Left renal cortex interstitium (tissue), 4 donors: Measurements from ENCODE around the gene LIPH. TPM values are rescaled to one million over a fixed set of nuclear protein-coding genes. Genes with fewer than 3 reads are reported as not detected.
"Not testable (repeated sequence)": the region's sequence is repeated elsewhere in the genome, so short reads cannot be mapped to it uniquely, and the experiment has no call there.

ENCODE experiments used
- DNase-seq, 4 donors: peaks; one replicate each; pipeline ENCODE4 v3.0.0-alpha.2; 2013; ENCODE audit warnings: low read depth in 4 of 4, low spot score in 2 of 4, missing footprints in 1 of 4
- polyA plus RNA-seq, 4 donors: library from polyadenylated mRNA; unstranded; fragments of 120-200 nt; gene quantifications; one replicate each; pipeline ENCODE4 v1.2.1, GENCODE V29; 2013; ENCODE audit not compliant: insufficient read length in 4 of 4

The LIPH gene
- polyA plus RNA-seq, result 1 to 10 TPM in 3 of 4 donors, under 1 TPM in 1; 0.96 to 2.2 (median 1.3) TPM

DNA sequence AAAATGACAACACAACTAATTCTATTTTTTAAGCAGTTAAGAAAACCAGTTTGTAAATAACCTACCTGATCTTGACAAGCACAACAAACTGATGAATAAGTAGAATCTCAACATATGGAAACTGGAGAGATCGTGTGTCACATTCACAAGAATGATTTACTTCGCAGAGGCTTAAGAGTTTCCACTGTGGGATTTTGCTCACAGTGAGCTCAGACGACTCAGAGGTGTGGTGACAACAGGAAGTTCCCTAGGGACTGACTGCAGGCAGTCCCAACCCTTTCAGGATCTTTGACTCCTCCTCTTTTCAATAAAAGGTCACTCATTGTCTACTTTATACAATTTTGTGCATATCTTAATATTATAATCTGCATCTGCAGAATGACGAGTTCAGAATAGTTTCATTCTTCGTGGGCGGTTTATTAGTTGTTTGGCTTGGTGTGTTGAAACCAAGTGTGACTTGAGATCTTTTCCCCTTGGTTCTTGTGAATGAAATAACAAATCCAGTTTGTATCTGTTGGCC is at the start of gene LIPH:
Gene LIPH, minus strand, starts transcription at position 231 of the 520 bp plus-strand sequence. Its CDS starts 117 bp downstream, at position 114.
- no peak for DNase-seq

DNA sequence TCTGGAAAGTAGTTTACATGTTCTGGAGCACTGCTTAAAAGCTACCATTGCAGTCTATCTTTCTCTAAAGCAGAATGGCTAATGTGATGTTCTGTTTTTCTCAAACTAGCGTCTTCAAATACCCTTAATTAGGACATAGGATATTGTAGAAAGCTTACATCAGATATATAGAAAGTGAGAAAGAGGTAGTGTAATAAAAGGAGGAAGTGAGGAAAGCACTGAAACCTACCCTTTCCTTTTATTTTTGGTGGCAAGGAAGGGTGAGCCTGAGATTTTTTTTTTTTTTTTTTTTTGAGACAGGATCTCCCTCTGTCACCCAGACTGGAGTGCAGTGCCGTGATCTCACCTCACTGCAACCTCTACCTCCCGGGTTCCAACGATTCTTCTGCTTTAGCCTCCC is 43.1 kb upstream of the LIPH start:
- no peak for DNase-seq

DNA sequence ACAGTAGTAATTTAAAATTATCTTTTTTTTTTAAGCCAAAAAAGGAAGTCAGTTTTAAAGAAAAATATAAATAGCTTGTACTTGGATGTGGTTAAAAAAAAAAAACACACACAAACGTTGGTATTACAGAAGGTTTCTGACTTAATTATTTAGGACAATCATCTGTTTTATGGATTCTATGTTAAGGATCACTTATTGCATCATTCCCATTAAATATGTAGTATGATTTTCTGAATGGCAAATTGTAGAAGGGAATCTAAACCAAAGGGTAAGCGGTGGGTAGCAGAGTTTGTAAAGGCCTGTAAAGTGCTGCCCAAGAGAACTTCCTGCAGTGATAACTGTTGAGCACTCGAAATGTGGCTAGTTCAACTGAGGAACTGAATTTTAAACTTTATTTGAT is 41.7 kb upstream of the LIPH start:
- DNase-seq, result no peak

DNA sequence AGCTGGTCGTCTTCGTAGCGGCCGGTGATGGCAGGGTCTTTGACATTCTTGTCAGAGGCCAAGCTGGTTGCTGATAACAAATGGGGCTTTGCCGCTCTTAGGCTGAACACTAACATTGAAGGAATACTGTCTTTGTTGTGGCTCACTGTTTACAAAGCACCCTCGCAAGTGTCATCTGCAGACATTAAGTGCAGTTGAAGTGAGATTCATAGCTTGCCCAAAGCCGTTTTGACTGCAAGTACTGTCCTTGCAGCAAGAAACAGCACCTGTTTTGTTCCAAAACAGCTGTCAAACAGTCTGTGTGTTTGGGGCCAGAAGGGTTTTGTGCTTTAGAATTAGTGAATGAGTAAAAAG is 34.3 kb upstream of the LIPH start:
- DNase-seq, result peak in 1 of 4 donors; percentile 38

DNA sequence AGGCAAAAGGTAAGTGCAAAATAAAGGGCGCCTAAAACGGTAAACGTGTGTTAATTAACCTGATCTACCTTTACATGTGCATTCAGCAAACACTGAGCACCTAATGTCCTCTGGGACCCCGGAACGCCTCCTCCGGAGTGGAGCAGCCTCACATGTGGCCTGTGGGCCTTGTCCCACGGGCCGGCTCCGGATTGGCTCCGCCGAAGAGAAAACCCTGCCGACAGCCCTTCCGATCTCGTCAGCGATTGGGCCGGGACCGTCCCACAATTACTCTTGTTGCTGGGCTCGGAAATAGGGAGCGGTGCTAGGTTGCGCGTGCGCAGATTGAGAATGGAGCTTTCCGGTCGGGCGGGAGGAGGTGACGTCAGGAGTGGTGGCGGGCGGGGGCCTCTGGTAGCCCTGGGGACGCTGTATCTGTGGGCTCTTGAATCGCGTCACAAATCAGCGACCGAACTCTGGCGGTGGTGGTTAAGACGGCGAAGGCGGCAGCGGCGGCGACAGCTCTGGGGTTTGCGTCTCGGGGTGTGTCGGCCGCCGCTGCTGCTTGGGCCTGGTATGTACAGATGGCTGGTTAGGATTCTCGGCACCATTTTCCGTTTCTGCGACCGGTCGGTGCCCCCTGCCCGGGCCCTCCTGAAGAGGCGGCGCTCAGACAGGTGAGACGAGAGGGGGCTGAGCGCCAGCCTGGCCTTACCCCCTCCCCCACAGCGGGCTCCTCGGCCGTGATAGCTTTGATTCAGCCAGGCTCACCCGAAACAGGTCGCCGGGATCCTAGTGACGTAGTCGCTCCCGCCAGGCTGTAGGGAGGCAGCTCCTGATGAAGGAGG is 33.7 kb upstream of the LIPH start, which contains the start of gene SENP2:
Gene SENP2, plus strand, starts transcription at position 437 of the 827 bp plus-strand sequence. Its CDS starts 119 bp downstream, at position 556.
- peak; percentile 95 to 99 (median 99) for DNase-seq

DNA sequence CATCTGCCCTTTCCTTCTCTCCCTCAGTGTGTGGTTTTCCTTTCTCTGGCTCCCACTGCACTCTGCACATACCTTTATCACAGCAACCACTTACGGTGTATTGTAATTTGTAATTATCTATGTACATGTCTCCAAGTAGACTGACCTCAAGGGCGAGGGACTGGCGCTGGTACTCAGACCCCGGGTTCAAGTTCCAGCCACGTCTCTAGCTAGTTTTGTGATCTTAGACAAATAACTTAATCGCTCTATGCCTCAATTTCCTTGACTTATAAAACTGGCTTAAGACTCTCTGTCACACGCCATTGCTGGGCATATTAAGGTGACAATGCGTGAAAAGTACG is 33.1 kb upstream of the LIPH start:
- no peak for DNase-seq

DNA sequence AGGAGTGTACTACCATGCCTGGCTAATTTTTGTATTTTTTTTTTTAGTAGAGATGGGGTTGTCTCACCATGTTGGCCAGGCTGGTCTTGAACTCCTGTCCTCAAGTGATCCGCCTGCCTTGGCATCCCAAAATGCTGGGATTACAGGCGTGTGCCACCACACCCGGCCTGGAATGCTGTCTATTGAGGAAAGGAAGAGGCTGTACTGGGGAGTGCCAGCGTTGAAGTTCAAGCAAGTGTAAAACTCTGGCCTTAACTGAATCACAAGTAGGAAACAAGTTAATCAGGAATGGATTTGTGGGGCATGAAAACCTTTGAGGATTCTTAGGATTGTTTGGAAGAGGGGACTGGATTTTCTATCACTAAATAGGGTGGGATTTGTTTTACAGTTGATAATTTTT is 32.3 kb upstream of the LIPH start:
- DNase-seq, result no peak

DNA sequence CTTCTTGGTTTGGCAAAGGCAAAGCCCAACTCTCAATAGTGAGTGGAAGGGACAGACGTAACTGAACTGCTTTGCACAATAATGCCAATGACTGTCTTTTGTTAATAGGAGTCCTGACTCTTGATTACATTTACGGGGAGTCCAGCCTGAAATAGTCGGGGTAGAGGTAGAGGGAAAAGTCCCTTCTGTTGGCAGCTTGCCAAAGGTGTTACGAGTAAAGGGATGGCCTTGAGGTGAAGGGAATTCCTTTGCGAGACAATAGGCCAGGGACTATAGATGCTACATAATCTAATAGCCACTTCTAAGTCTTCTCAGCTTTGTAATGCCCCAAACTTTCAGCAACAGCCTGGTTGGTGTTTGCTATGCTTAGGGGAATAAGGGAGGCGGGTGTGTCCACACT is 31.5 kb upstream of the LIPH start:
- no peak for DNase-seq

DNA sequence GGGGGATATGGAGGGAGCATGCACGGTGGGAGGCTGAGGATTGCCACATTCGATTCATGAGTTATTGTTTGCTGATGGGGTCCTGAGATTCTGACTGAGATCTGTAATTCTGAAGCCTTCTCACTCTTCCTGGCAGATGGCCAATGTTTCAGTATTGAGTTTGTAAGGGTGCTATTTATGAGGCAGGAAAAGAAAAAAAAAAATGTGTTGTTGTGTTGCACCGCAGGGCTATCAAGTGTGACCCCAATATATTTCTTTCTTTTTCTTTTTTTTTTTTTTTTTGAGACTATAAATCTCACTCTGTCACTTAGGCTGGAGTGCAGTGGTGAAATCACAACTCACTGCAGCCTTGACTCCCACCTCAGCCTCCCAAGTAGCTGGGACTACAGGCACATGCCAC is 30.5 kb upstream of the LIPH start:
- no peak for DNase-seq

DNA sequence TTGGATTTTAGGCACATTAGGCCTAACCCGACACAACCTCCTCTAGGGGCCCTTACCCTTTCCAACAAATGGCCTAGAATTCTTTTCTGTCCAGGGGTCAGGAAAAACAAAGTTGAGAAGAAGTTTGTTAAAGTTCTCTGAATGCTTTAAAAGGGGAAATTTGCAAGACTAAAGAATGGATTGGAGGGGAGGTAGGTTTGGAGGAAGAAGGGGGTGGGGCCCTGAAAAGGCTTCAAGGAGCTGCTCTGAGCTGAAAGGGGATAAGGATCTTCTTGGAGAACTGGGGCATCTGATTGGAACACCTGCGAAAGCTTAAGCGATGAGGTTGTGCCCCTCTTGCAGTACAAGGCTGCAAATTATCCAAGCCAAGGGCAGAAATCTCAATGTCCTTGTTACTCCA is 29.8 kb upstream of the LIPH start:
- no peak for DNase-seq

DNA sequence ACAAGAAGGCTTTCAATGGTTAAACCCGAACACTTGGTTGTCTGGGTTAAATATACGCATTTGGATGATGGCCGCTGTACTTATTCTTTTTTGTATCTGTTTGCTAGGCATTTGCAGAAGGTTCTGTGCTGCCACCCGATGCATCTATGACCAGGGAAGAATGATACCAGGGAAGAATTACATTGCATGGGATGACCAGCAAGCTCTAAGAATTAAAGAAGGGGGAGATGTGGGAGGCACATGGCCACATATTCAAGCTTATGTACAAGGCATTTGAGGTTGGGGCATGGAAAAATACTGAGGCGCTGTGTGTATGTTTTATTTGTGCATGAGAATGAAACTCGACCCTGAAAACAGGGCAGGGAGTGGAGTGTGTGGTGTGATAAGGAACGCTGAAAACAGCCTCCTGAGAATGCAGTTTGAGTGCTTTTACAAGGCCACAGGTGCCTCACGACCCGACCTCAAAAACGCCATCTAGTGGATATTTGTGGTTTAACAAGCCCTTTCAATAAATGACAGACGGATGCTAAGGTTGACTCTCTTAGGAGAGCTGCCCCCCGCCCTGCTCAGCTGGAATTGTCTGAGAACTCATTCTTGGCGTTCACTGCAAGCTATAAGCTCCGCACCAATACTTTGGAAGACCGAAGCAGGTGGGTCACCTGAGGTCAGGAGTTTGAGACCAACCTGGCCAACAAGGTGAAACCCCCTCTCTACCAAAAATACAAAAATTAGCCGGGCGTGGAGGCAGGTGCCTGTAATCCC is 22.9 kb upstream of the LIPH start:
- DNase-seq, result peak in 1 of 4 donors; percentile 75

DNA sequence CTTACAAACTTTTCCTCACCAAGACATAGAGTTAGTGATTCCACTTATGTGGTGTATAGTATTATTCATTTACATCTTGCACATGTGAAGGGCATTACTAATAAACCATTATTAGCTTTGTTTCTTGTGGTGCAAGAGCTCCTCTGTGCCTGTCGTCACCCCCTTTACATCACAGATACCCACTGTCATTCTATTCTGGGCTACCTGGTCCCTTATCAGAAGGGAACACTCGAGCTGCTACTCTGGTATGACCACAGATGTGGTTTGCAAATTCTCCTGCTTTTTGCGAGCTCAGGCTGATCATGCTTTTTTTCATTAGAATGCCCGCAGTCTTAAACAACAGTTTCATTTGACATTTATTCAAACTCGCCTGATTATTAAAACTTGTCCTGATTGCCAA is 19.8 kb upstream of the LIPH start:
- DNase-seq, result no peak

DNA sequence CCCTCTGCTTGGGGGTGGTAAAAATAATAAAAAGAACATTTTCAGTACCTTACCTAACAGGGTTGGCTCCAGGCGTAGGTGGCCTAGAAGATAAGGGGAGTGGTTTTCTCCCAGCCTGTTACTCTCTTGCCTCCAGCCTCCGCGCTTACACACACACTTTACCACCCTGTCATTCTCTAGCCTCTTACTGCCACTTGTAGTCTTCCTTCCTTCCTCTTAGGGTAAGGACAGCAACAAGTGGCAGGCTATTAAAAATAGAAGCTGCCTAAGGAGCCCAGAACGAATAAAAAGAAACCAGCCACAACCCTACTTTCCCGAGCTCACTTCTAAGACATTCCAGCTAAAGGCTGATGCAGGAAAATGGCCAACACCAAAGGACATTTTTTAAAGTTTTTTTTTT is 9.6 kb upstream of the LIPH start:
- no peak for DNase-seq

DNA sequence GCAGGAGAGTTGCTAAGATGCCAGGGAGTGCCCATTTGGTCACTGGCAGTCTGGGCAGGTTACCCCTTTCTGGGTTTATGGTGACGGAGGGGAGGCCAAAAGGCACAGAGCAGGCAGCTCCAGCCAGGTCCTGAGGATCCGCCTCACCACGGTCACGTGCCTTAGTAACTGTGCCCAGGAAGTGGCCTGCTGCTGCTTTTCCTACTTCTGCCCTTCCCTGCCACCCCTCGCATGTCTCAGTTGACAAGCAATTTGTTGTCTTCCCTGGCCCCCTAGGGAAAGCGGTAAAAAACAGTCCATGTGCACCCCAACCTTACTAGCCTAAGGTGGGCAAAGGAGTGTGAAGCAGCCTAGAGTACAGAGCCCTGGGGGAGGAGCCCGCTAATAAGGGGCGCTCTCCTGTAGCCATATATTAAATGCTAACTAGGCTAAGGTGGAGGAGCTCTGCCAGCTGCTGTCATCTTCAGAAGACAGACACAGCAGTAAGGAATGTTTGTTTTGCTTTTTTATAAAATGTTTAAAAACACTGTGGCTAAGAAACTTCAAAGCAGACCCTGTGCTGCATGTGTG is 9.1 kb upstream of the LIPH start:
- DNase-seq, result no peak

DNA sequence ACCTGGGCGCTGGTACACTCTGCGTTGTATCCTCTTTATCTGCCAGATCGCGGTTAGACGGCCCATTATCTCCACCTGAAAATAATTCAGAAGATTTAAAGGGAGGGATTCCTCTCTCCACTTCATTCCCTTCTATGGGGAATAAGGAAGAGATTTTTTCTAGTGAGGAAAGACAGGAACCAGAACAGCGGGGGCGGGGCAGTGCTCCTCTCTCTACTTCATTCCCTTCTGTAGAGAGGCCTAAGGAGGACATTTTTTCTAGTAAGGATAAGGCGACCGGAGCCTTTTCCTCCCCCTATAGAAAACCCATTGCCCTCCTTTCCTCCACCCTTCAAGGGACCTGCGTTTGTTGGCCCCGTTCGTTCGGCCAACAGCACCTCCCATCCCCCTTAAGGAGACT is 8.3 kb upstream of the LIPH start:
- DNase-seq, result no peak

DNA sequence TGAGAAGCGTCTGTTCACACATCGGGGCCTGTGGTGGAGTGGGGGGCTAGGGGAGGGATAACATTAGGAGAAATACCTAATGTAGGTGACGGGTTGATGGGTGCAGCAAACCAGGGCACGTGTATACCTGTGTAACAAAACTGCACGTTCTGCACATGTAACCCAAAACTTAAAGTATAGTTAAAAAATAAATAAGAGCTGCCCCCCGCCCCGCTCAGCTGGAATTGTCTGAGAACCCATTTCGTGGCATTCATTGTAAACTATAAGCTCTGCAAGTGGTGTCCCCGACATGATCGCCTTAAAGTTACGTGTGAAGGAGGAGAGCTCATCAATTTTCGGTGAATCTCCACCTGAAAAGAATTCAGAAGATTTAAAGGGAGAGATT is 7.3 kb upstream of the LIPH start:
- DNase-seq, result no peak

DNA sequence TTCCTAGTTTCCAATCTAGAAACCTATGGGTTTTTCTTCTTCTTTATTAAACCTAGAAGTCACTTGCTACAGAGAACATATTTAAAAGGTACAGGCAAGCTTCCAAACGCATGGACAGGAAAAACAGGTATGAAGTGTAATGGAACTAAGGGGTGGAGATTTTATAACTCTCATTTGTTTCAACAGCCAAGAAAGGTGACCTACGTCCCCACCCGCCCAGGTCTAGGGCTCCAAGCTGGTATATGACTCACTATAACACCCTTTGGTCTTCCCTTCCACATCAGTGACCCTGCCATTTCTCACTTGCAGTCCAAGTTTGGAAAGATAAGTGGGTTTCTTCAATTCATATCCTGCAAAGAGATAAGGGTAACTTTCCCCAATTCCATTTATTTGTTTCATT is 6.0 kb upstream of the LIPH start:
- DNase-seq, result no peak

DNA sequence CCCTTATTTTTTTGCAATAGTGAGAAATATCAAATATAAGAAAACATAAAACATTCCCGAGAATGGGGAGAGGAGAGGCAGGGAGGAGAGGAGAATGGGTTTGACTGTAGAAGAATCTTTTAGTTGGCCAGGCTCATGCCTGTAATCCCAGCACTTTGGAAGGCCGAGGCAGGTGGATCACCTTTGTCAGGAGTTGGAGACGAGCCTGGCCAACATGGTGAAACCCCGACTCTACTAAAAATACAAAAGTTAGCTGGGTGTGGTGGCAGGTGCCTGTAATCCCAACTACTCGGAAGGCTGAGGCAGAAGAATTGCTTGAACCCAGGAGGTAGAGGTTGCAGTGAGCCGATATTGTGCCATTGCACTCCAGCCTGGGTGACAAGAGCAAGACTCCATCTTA is 4.3 kb upstream of the LIPH start:
- not testable (repeated sequence) for DNase-seq

DNA sequence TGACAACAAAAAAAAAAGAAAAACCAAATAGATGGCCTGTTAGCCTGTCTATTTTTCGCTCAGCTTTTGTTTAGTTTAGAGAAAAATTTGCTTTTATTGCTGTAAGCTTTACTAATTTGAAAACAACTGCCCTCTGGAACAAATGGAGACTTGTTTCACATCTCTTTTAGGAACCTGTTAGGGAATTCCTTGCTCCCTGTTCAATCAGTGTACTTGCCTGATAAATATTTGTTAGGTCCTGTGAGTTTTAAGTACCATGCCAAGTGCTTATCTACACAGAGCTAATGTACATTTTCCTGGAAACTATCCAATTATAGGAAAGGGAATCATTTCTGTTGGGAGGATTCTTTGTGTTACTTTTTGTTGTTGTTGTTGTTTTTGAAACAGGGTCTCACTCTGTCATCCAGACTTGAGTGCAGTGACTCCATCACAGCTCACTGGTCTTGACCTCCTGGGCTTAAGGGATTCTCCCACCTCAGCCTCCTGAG is 3.5 kb upstream of the LIPH start:
- no peak for DNase-seq

DNA sequence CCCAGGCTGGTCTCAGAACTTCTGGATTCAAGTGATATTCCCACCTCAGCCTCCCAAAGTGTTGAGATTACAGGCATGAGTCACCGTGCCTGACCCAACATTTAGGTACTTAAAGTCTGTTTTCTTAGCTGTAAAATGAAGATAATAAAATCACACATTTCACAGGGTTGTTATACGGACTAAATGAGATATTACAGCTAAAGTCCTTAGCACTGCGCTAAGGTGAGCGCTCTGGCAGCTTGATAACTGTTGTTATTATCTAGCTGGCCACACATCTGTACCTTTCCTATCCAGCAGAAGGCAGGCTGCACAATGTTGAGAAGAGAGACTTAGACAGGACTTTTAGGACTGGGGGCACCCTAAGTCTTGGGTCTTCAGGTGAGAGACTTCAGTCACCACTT is 2.7 kb upstream of the LIPH start:
- no peak for DNase-seq

DNA sequence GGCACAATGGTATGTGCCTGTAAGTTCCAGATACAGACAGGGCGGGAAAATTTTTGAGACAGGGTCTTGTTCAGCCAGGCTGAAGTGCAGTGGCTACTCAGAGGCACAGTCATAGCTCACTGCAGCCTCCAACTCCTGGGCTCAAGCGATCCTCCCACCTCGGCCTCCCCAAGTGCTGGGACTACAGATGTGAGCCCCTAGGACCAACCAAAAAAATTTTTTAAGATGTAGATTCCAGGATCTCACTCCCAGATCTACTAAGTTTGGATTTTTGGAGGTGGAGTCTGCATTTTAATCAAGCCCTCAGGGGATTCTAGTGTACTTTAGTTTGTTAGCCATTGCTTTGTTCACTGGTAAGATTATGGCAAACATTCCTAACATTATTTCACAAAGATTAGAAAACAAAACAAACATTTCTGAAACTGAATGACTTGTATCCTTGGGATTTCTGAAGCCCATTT is 2.7 kb downstream of the LIPH start:
- DNase-seq, result no peak
